Measurements from ENCODE around the gene RAPGEF2.

DNA sequence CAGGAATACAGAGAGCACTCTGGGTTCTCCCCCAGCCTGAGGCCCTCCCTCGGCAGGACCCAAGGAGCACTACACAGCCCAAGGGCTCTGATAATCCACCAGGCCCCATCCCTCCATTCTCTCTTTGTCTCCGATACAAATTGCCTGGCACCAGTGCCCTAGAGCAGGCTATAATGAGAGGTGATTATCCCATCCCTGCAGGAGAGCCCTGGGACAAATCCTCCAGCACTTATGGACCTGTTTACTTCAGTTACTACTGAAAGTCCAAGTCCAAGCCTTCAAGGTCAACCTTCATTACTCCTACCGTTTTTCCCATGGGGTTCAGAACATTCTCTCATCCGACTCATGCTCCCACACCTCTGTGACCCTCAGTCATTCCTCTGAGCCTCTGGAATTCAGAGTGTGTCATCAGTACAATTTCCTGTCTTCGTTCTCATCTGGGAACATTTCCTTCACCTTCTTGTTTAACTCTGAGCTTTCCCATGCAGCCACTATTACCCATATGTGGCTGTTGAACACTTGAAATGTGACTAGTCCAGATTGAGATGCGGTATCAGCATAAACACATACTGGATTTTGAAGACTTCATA lies 299.0 kb downstream of the RAPGEF2 start:
- TF ChIP-seq CTCF (IDR thresholded peaks at IDR 0.05): no peak
- no peak for TF ChIP-seq POLR2A (IDR thresholded peaks at IDR 0.05)

Measured in testis (tissue), 2 donors.